ENCODE results near the gene INTS4.

DNA sequence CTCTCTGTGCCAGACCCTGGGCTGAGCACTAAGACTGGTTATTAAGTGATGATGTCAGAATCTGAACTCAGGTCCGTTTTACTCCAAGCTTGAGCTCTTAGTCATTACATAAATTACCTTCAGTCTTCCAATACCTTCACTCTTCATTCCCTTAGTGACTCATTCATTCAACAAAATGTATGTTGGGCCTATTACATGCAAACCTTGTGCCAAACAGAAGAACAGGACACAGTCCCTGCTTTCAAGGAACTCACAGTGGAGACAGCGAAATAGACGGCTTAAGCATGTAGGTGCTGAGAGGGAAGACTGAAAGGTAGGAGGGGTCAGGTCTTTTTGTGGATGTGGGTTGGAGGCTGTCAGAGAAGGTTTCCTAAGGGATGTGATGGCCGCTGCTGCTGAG, 25.3 kb upstream of the INTS4 start:
- TF ChIP-seq, protein P1, sequence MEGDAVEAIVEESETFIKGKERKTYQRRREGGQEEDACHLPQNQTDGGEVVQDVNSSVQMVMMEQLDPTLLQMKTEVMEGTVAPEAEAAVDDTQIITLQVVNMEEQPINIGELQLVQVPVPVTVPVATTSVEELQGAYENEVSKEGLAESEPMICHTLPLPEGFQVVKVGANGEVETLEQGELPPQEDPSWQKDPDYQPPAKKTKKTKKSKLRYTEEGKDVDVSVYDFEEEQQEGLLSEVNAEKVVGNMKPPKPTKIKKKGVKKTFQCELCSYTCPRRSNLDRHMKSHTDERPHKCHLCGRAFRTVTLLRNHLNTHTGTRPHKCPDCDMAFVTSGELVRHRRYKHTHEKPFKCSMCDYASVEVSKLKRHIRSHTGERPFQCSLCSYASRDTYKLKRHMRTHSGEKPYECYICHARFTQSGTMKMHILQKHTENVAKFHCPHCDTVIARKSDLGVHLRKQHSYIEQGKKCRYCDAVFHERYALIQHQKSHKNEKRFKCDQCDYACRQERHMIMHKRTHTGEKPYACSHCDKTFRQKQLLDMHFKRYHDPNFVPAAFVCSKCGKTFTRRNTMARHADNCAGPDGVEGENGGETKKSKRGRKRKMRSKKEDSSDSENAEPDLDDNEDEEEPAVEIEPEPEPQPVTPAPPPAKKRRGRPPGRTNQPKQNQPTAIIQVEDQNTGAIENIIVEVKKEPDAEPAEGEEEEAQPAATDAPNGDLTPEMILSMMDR (IDR thresholded peaks at IDR 0.05): no peak
- no peak for TF ChIP-seq POLR2A (IDR thresholded peaks at IDR 0.05)
